Suprapubic skin (tissue), 3 donors: ENCODE results near the gene SLC19A2.

ENCODE experiments used
- EP300 ChIP-seq: sonication (generic); formaldehyde crosslinking; IDR thresholded peaks from one replicate; pipeline ENCODE4 v1.6.1; 2017; ENCODE audit warnings: antibody characterized with exemption
- POLR2A ChIP-seq, 2 donors: fragments of 450-650 bp; IDR thresholded peaks; one replicate each; pipeline ENCODE4 v1.6.1; 2017; ENCODE audit warnings: antibody characterized with exemption in 2 of 2, mild to moderate bottlenecking in 2 of 2, moderate library complexity in 2 of 2
- TF ChIP-seq, protein P1 (sequence below), 2 donors: fragments of 200-600 bp in 1 of 2; fragments of 450-650 bp in 1 of 2; sonication (generic) in 1 of 2; IDR thresholded peaks; one replicate each; pipeline ENCODE4 v1.5.1; 2016 to 2019; ENCODE audit warnings: antibody characterized with exemption in 2 of 2, mild to moderate bottlenecking in 1 of 2, moderate library complexity in 1 of 2

DNA sequence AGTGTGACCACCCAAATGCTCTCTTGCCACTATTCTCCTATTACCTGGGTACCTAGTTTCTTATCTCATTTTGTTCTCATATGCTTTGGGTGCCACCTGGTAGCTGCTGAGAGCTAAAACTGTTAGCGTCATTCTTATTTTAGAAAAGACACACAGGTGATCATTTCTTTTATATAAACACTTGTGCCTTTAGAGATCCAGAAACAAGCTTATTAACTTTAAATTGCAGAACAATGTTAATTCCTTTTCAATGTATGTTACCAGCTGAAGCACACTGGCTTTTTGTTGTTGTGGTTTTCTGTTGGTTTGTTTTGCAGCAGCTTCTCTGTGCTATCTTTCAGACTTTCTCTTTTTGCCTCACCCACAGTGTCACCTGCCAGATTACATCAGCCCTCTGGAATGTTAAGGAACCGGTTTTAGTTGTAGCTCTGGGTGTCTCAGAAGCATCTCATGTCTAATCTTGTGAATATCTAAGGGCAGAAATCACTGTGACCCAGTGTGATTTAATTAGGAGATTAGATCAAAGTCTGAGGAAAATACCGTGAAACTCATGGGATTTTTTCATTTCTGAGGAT, 43.4 kb upstream of the SLC19A2 start:
- no peak for TF ChIP-seq EP300
- TF ChIP-seq, protein P1, sequence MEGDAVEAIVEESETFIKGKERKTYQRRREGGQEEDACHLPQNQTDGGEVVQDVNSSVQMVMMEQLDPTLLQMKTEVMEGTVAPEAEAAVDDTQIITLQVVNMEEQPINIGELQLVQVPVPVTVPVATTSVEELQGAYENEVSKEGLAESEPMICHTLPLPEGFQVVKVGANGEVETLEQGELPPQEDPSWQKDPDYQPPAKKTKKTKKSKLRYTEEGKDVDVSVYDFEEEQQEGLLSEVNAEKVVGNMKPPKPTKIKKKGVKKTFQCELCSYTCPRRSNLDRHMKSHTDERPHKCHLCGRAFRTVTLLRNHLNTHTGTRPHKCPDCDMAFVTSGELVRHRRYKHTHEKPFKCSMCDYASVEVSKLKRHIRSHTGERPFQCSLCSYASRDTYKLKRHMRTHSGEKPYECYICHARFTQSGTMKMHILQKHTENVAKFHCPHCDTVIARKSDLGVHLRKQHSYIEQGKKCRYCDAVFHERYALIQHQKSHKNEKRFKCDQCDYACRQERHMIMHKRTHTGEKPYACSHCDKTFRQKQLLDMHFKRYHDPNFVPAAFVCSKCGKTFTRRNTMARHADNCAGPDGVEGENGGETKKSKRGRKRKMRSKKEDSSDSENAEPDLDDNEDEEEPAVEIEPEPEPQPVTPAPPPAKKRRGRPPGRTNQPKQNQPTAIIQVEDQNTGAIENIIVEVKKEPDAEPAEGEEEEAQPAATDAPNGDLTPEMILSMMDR (IDR thresholded peaks at IDR 0.05): no peak
- TF ChIP-seq POLR2A (IDR thresholded peaks at IDR 0.05): no peak
